ENCODE data around the gene LACTB.

LACTB gene

GRCh38 chr15:63178034-63178433 lies 56.4 kb downstream of the LACTB start:
- no peak for DNase-seq (ENCODE audit: low spot score)

GRCh38 chr15:63180746-63181145 lies 59.1 kb downstream of the LACTB start:
- DNase-seq (ENCODE audit: low spot score) = no peak

GRCh38 chr15:63181648-63182047 lies 60.0 kb downstream of the LACTB start:
- DNase-seq (ENCODE audit: low spot score) = no peak

GRCh38 chr15:63185206-63185605 lies 63.5 kb downstream of the LACTB start:
- DNase-seq (ENCODE audit: low spot score) = no peak

GRCh38 chr15:63186065-63186464 lies 64.4 kb downstream of the LACTB start:
- no peak for DNase-seq (ENCODE audit: low spot score)

- no peak for DNase-seq (ENCODE audit: low spot score)
These were observed 66.0 kb downstream of the LACTB start for GRCh38 chr15:63187589-63188226.

- DNase-seq (ENCODE audit: low spot score) = no peak
These were observed 66.7 kb downstream of the LACTB start for GRCh38 chr15:63188247-63188925.

GRCh38 chr15:63188926-63189871 lies 67.5 kb downstream of the LACTB start, which contains the start of gene RAB8B:
RAB8B (plus strand) TSS chr15:63189606; CDS start chr15:63189625, 19 bp downstream.
- DNase-seq (ENCODE audit: low spot score) = peak; percentile 98

GRCh38 chr15:63189941-63190768 lies 68.5 kb downstream of the LACTB start:
- DNase-seq (ENCODE audit: low spot score) = peak; percentile 40

- DNase-seq (ENCODE audit: low spot score) = peak; percentile 41
These were observed 69.3 kb downstream of the LACTB start for GRCh38 chr15:63190769-63191649.
